ENCODE data around the gene MLC1. TPM values are rescaled to one million over a fixed set of nuclear protein-coding genes. Genes with fewer than 3 reads are reported as not detected.

Gene MLC1
- total RNA-seq, 1 donor from 2014 or later: 0.66 TPM

GRCh38 chr22:50058906-50059880 is 26.0 kb downstream of the MLC1 start:
- H3K36me3 ChIP-seq: no peaks in the 10 kb centered on the region
- no peaks in the 10 kb centered on the region for H3K9me3 ChIP-seq (replicated peaks)
- H3K27ac ChIP-seq (replicated peaks): no peak overlapping the region
- intact Hi-C loops (cut with micrococcal nuclease): no loop called here
- peaks cover 17% of the 10 kb centered on the region for H3K4me1 ChIP-seq
- DNase-seq: no peak
- TF ChIP-seq, protein P1, sequence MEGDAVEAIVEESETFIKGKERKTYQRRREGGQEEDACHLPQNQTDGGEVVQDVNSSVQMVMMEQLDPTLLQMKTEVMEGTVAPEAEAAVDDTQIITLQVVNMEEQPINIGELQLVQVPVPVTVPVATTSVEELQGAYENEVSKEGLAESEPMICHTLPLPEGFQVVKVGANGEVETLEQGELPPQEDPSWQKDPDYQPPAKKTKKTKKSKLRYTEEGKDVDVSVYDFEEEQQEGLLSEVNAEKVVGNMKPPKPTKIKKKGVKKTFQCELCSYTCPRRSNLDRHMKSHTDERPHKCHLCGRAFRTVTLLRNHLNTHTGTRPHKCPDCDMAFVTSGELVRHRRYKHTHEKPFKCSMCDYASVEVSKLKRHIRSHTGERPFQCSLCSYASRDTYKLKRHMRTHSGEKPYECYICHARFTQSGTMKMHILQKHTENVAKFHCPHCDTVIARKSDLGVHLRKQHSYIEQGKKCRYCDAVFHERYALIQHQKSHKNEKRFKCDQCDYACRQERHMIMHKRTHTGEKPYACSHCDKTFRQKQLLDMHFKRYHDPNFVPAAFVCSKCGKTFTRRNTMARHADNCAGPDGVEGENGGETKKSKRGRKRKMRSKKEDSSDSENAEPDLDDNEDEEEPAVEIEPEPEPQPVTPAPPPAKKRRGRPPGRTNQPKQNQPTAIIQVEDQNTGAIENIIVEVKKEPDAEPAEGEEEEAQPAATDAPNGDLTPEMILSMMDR (IDR thresholded peaks at IDR 0.05; ENCODE audit: borderline replicate concordance): no peak
- peak overlapping the region; percentile 51 for H3K4me3 ChIP-seq
- H3K27me3 ChIP-seq (ENCODE audit: low read depth): peaks cover 66% of the 10 kb centered on the region

DNA sequence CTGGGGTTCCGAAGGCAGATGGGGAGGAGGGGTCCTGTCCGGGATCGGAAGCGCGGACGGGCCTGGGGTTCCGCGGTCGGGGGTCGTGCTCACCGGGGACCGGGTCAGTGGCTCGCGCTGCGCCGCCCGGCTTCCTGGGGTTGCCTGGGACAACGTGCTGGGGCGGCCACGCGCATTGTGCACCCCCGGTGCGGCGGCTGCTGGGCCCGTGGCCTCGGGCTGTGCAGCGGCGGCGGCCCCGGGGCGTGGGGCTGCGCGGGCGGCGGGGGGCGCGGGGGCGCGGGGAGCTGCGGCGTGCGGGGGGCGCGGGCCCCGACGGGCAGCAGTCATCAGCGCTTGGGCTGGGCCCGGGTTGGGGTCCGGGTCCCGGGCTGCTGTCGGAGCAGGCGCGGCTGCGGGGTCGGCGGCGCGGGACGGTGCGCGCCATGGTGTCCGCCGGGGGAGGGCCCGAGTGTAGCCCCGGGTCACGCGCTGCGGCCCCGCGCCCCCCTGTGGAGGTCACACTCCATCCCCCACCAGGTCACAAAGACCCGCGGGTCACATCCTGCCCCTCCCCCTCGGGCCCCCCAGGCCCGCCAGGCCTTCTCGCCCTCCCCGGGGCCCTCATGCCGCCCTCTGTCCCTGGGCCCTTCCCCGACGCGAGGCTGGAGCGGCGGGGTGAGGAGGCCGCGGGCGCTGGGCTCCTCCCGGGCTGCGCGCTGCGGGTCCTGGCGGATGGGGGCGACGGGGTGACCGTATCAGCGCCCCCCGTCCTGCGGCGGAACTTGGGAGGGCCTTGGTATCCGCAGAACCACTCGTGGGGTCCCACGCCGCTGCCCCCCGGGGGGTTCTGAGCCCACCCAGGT is 26.9 kb downstream of the MLC1 start, which contains the start of gene TTLL8:
Gene TTLL8 (minus strand): TSS at position 238 of the 845 bp plus-strand sequence.
- H3K27ac ChIP-seq (replicated peaks): no peak within 1 kb of the TSS
- H3K9me3 ChIP-seq (replicated peaks): peaks cover 7% of the 10 kb centered on the region
- intact Hi-C loops (cut with micrococcal nuclease): no loop called here
- TF ChIP-seq, protein P1 (IDR thresholded peaks at IDR 0.05; ENCODE audit: borderline replicate concordance): no peak
- peaks cover 62% of the 10 kb centered on the region for H3K27me3 ChIP-seq (ENCODE audit: low read depth)
- H3K4me3 ChIP-seq: peak within 1 kb of the TSS; percentile 51
- H3K36me3 ChIP-seq: no peaks in the 10 kb centered on the region
- peaks cover 17% of the 10 kb centered on the region for H3K4me1 ChIP-seq
- DNase-seq: no peak

DNA sequence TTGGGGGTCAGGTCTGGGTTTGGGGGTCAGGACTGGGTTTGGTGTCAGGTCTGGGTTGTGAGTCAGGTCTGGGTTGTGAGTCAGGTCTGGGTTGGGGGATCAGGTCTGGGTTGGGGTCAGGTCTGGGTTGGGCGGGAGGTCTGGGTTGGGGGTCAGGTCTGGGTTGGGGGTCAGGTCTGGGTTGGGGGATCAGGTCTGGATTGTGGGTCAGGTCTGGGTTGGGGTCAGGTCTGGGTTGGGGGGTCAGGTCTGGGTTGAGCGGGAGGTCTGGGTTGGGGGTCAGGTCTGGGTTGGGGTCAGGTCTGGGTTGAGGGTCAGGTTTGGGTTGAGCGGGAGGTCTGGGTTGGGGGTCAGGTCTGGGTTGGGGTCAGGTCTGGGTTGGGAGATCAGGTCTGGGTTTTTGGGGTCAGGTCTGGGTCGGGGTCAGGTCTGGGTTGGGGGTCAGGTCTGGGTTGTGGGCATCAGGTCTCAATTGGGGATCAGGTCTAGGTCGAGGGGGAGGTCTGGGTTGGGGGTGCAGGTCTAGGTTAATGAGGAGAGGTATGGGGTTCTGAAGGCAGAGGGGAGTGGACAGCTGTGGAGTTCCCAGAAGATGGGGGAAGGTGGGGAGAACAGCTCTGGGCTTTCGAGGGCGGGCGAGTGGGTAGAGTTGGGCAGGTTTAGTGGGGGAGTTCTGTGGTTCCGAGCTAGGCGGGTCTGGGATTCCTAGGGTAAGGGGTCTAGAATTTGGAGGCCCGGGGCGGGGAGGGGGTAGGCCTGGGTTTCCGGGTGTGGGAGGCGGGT is 27.8 kb downstream of the MLC1 start:
- DNase-seq: no peak
- no peak overlapping the region for H3K4me3 ChIP-seq
- peaks cover 17% of the 10 kb centered on the region for H3K4me1 ChIP-seq
- H3K27ac ChIP-seq (replicated peaks): no peak overlapping the region
- peaks cover 15% of the 10 kb centered on the region for H3K9me3 ChIP-seq (replicated peaks)
- TF ChIP-seq, protein P1 (IDR thresholded peaks at IDR 0.05; ENCODE audit: borderline replicate concordance): no peak
- no peaks in the 10 kb centered on the region for H3K36me3 ChIP-seq
- intact Hi-C loops (cut with micrococcal nuclease): no loop called here
- peaks cover 64% of the 10 kb centered on the region for H3K27me3 ChIP-seq (ENCODE audit: low read depth)

- Histone ChIP-seq H3K36me3 (no peaks in the 10 kb centered on the region), H3K4me1 (peaks cover 17% of the 10 kb centered on the region), H3K4me3 (no peak overlapping the region), H3K27ac (replicated peaks) (no peak overlapping the region), H3K27me3 (ENCODE audit: low read depth) (peaks cover 56% of the 10 kb centered on the region), H3K9me3 (replicated peaks) (peaks cover 20% of the 10 kb centered on the region)
- TF ChIP-seq, protein P1 (IDR thresholded peaks at IDR 0.05; ENCODE audit: borderline replicate concordance): no peak
- no peak for DNase-seq
- intact Hi-C loops (cut with micrococcal nuclease): no loop called here
Measured at GRCh38 chr22:50056214-50056972, 28.8 kb downstream of the MLC1 start.

Measured in left ventricle myocardium inferior (tissue), 1 donor.